Central memory CD8-positive, alpha-beta T cell (primary cell): ENCODE data around the gene OR13C5.

Experiments
- ATAC-seq: fragments of 150-1000 bp; cut with Tn5 transposase; replicated peaks from 2 replicates; pipeline ENCODE4 v1.10.0; 2022; ENCODE audit warnings: mild to moderate bottlenecking, moderate FRiP score, moderate number of reproducible peaks; ENCODE audit not compliant: poor library complexity, severe bottlenecking; ENCODE audit errors: extremely low read depth
- DNase-seq, 2 donors: peaks; one replicate each; pipeline ENCODE4 v3.0.0; 2021; ENCODE audit warnings: low spot score in 2 of 2
- H3K27ac Mint-ChIP-seq: one replicate; pipeline ENCODE4 v1.8.0; 2022; ENCODE audit warnings: low read depth, mild to moderate bottlenecking, moderate library complexity, mixed read lengths
- H3K27me3 Mint-ChIP-seq: one replicate; pipeline ENCODE4 v1.8.0; 2022; ENCODE audit warnings: mixed read lengths
- H3K36me3 Mint-ChIP-seq: one replicate; pipeline ENCODE4 v1.8.0; 2022; ENCODE audit warnings: mild to moderate bottlenecking, moderate library complexity, mixed read lengths; ENCODE audit not compliant: insufficient read depth
- H3K4me1 Mint-ChIP-seq: one replicate; pipeline ENCODE4 v1.8.0; 2022; ENCODE audit warnings: mixed read lengths
- H3K4me3 Mint-ChIP-seq: one replicate; pipeline ENCODE4 v1.8.0; 2022; ENCODE audit warnings: mild to moderate bottlenecking, moderate library complexity, mixed read lengths
- H3K9me3 Mint-ChIP-seq: one replicate; pipeline ENCODE4 v1.8.0; 2022; ENCODE audit warnings: mixed read lengths

Gene OR13C5

GRCh38 chr9:104586496-104587180 is 12.6 kb downstream of the OR13C5 start:
- DNase-seq = no peak
- peaks cover 1% of the 10 kb centered on the region for H3K36me3 Mint-ChIP-seq
- H3K9me3 Mint-ChIP-seq = peaks cover 6% of the 10 kb centered on the region
- no peaks in the 10 kb centered on the region for H3K27me3 Mint-ChIP-seq
- no peaks in the 10 kb centered on the region for H3K4me1 Mint-ChIP-seq
- no peak for ATAC-seq
- no peak overlapping the region for H3K4me3 Mint-ChIP-seq
- H3K27ac Mint-ChIP-seq = no peak overlapping the region

DNA sequence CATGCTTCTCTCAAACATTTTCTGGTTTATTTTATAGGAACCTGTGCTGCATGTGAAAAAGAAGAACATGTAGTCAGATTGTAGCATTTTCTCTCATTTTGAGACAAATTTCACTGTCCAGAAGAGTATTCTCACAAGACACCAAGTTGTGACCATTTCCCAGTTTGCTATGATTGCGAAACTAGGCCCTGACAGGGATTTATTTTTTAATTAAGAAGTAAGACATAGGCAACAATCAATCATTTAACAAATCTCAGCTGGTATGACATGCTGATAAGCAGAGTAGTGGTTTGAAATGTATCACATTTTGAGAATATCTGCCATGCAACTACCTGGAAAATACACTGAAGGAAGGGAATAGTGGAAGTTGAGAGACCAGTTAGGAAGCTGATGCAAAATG is 18.7 kb downstream of the OR13C5 start:
- DNase-seq = no peak
- no peaks in the 10 kb centered on the region for H3K36me3 Mint-ChIP-seq
- no peak overlapping the region for H3K4me3 Mint-ChIP-seq
- no peaks in the 10 kb centered on the region for H3K4me1 Mint-ChIP-seq
- no peaks in the 10 kb centered on the region for H3K9me3 Mint-ChIP-seq
- no peak for ATAC-seq
- no peak overlapping the region for H3K27ac Mint-ChIP-seq
- H3K27me3 Mint-ChIP-seq = no peaks in the 10 kb centered on the region

DNA sequence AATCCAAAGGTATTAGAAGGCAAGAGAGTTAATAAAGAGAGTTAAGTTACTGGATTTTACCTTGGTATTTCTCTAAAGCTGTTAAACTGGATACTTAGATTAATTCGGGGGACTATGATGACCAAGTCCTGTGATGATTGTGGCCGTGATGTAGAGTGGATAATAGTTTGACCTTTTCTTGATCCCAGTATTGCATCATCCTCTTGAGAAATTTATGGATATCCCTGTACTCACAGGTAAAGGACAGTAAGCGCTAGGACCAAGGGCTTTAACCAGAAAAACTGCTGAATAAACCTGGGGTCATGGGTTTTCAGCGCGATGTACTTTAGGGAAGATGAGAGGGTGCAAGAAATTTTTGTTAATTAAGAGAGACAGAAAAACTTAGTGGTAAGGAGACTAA is 21.9 kb downstream of the OR13C5 start:
- DNase-seq (no peak), ATAC-seq (no peak)
- Mint-ChIP-seq H3K9me3 (peaks cover 10% of the 10 kb centered on the region), H3K27ac (no peak overlapping the region), H3K4me1 (no peaks in the 10 kb centered on the region), H3K36me3 (no peaks in the 10 kb centered on the region), H3K4me3 (no peak overlapping the region), H3K27me3 (no peaks in the 10 kb centered on the region)

DNA sequence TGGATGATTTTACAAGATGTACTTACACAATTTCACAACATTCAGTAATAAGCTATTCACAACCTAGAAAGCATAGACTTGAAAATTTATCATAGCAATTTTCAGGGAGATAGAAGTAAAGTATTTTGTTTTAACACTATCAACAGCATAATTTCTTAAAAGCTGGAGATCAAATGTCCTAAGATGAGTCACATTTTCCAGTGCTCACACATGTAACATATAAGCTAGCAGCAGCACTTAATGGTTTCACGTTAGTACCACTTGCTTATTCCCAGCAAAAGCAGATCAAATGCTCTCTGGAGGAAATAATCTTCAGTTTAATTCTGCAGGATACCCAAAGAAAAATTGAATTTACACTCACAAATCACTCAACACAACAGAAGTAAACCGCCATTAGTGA is 23.8 kb downstream of the OR13C5 start:
- H3K9me3 Mint-ChIP-seq = peaks cover 13% of the 10 kb centered on the region

DNA sequence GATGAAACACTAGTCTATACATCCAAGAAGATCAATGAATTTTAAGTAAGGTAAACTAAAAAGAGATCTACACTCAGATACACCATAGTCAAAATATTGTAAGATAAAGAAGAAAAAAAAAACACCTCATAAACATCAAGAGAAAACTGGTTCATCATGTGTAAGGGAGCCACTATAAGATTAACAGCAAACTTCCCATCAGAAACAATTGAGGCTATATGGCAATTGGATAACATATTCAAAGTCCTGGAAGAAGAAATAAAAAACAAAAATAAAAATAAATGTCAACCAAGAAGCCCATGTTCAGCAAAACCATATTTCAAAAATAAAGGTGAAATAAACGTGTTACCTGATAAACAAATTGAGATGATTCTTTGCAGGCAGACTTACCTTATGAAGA is 26.6 kb downstream of the OR13C5 start:
- Mint-ChIP-seq H3K9me3 (peaks cover 19% of the 10 kb centered on the region), H3K4me3 (no peak overlapping the region), H3K4me1 (no peaks in the 10 kb centered on the region), H3K27ac (no peak overlapping the region), H3K27me3 (no peaks in the 10 kb centered on the region), H3K36me3 (no peaks in the 10 kb centered on the region)
- ATAC-seq (no peak), DNase-seq (no peak)

More for the DNA sequence above, 23.8 kb downstream of the OR13C5 start:
- Mint-ChIP-seq H3K4me1 (no peaks in the 10 kb centered on the region), H3K36me3 (no peaks in the 10 kb centered on the region), H3K27me3 (no peaks in the 10 kb centered on the region), H3K27ac (no peak overlapping the region), H3K4me3 (no peak overlapping the region)
- ATAC-seq (no peak), DNase-seq (no peak)

GRCh38 chr9:104568868-104569267 is 30.3 kb downstream of the OR13C5 start, which contains the start of gene OR13C8:
Gene OR13C8, plus strand, starts transcription at chr9:104569168. Its CDS starts 0 bp downstream, at chr9:104569168.
- no peaks in the 10 kb centered on the region for H3K4me1 Mint-ChIP-seq
- H3K27ac Mint-ChIP-seq = no peak within 1 kb of the TSS
- H3K4me3 Mint-ChIP-seq = no peak within 1 kb of the TSS
- peaks cover 16% of the 10 kb centered on the region for H3K9me3 Mint-ChIP-seq
- no peak for DNase-seq
- H3K27me3 Mint-ChIP-seq = no peaks in the 10 kb centered on the region
- no peak for ATAC-seq
- H3K36me3 Mint-ChIP-seq = no peaks in the 10 kb centered on the region

DNA sequence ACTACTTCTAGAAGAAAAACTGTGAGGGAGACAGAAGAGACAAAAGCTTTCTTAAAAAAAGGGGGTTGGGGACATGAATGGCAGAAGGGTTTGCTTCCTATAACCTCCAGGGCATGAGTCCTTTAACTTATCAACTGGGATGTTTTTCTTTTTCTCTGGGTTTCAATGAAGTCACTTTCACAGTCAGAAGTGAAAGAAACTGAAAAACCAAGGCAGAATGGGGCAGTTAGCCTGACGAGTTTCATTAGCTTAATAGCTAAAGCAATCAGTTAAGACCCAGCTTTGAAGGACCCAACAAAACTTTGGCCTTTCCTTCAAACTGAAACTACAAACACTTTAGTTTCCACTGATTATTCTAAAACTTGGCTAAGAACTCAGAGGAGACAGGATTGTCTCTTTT is 34.9 kb downstream of the OR13C5 start:
- Mint-ChIP-seq H3K4me1 (no peaks in the 10 kb centered on the region), H3K4me3 (no peak overlapping the region), H3K9me3 (peaks cover 5% of the 10 kb centered on the region), H3K36me3 (no peaks in the 10 kb centered on the region), H3K27me3 (no peaks in the 10 kb centered on the region), H3K27ac (no peak overlapping the region)
- DNase-seq (no peak), ATAC-seq (no peak)

DNA sequence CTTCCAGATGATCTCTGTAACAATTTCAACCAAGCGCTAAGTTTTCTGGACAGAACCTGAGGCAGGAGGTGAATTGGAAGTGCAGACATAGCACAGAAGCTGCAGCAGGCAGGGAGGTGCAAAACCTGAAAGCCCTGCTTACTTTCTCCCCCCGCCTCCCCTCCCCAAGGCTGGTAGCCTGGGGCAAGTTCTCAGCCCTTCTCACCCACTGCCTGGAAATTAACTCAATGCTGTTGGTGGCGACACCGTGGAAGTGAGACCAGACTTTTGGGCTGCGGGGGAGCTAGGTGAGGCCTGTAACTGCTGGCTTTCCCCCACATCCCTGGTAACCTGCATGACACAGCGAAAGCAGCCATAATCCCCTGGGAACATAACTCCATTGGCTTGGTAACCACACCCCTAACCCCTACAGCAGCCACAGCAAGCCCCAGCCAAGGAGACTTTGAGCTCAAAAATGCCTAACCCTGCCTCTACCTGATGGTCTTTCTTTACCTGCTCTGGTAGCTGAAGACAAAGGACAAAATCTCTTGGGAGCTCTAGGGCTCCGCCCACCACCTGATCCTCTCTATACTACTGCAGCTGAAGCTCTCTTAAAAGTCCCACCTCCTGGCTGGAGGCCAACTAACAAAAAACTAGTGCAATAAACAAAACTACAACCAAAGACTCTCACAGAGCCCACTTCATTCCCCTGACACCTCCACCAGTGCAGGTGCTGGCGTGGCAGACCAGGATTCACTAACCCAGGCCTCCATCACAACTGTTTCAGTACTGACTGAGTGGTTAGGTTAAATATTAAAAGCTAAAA is 42.2 kb downstream of the OR13C5 start:
- Mint-ChIP-seq H3K9me3 (peaks cover 14% of the 10 kb centered on the region), H3K27ac (no peak overlapping the region), H3K4me1 (no peaks in the 10 kb centered on the region), H3K4me3 (no peak overlapping the region), H3K36me3 (no peaks in the 10 kb centered on the region), H3K27me3 (no peaks in the 10 kb centered on the region)
- DNase-seq = no peak
- ATAC-seq = no peak

DNA sequence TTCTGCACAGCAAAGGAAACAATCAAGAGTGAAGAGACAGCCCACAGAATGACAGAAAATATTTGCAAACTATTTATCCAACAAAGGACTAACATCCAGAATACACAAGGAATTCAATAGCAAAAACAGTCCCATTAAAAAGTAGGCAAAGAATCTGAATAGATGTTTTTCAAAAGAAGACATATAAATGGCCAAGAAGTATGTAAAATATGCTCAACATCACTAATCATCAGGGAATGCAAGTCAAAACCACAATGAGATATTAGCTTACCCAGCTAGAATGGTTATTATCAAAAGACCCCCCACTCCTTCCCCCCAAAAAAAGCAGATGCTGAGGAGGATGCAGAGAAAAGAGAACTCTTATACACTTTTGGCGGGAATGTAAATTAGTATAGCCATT is 43.7 kb downstream of the OR13C5 start:
- no peaks in the 10 kb centered on the region for H3K36me3 Mint-ChIP-seq
- H3K27ac Mint-ChIP-seq = no peak overlapping the region
- no peak overlapping the region for H3K4me3 Mint-ChIP-seq
- H3K27me3 Mint-ChIP-seq = no peaks in the 10 kb centered on the region
- ATAC-seq = no peak
- no peak for DNase-seq
- H3K9me3 Mint-ChIP-seq = peaks cover 14% of the 10 kb centered on the region
- no peaks in the 10 kb centered on the region for H3K4me1 Mint-ChIP-seq

DNA sequence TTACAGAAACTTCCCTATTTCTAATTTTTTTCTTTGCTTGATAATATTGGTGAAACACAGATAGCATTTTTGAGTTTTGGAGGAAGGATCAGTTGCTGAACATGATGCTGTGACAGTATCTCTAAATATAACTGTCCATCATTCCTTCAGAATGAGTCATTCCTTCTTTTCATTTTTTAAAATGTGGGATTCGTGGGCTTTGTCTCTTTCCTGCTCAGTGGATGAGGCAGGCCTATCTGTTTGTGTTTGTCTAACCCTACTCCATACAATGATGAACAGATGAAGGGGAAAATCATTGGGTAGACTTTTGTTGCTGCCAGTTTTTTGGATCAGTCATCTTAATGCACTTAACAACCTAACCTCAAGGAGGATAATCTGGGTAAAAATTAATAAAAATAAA is 46.0 kb downstream of the OR13C5 start:
- ATAC-seq = no peak
- H3K4me1 Mint-ChIP-seq = no peaks in the 10 kb centered on the region
- peaks cover 11% of the 10 kb centered on the region for H3K9me3 Mint-ChIP-seq
- DNase-seq = no peak
- H3K36me3 Mint-ChIP-seq = no peaks in the 10 kb centered on the region
- H3K4me3 Mint-ChIP-seq = no peak overlapping the region
- no peak overlapping the region for H3K27ac Mint-ChIP-seq
- no peaks in the 10 kb centered on the region for H3K27me3 Mint-ChIP-seq
